ENCODE measurements around the gene ANGPTL5.

ANGPTL5 gene

GRCh38 chr11:101914341-101914737 is 2.0 kb downstream of the ANGPTL5 start:
- Histone ChIP-seq H4K91ac (ENCODE audit: low read length) (no peak overlapping the region), H3K18ac (ENCODE audit: low read depth in 1 of 2, low read length in 2 of 2) (no peak overlapping the region), H3K36me3 (ENCODE audit: control insufficient read depth in 1 of 2, insufficient read depth in 2 of 2, low read depth in 1 of 2, low read length in 2 of 2) (no peaks in the 10 kb centered on the region), H3K27me3 (ENCODE audit: control insufficient read depth in 1 of 2, insufficient read depth in 1 of 2, low read length in 2 of 2) (no peaks in the 10 kb centered on the region), H2AK5ac (ENCODE audit: low read length, severe bottlenecking) (no peak overlapping the region), H3K23ac (ENCODE audit: low read length in 2 of 2) (no peak overlapping the region), H3K4me2 (ENCODE audit: low read length, poor library complexity, severe bottlenecking) (peak overlapping the region; percentile 95), H3K9me3 (ENCODE audit: control insufficient read depth, low read length) (no peaks in the 10 kb centered on the region), H2BK15ac (ENCODE audit: low read depth, poor library complexity, severe bottlenecking) (no peak overlapping the region), H3K79me1 (replicated peaks; ENCODE audit: low read length, poor library complexity, severe bottlenecking) (no peaks in the 10 kb centered on the region), H3K27ac (ENCODE audit: low read length, poor library complexity, severe bottlenecking) (peak overlapping the region; percentile 73), H3K4me3 (ENCODE audit: insufficient read depth in 1 of 2, low read depth in 1 of 2, low read length in 2 of 2) (peak overlapping the region; percentile 80 to 93), H2BK12ac (ENCODE audit: low read length in 2 of 2) (no peak overlapping the region), H3K14ac (ENCODE audit: low read length in 2 of 2) (no peak overlapping the region), H4K8ac (ENCODE audit: low read length) (no peak overlapping the region), H2BK5ac (ENCODE audit: low read depth, low read length, poor library complexity, severe bottlenecking) (no peak overlapping the region), H3K4ac (ENCODE audit: low read depth in 1 of 2, low read length in 2 of 2) (no peak overlapping the region), H2BK120ac (ENCODE audit: low read depth, low read length) (no peak overlapping the region), H2AFZ (ENCODE audit: low read depth, low read length) (peak overlapping the region; percentile 36), H3K9ac (ENCODE audit: low read length) (peak overlapping the region; percentile 97), H3K4me1 (ENCODE audit: control insufficient read depth, insufficient read depth, low read depth, low read length) (no peaks in the 10 kb centered on the region)
- WGBS = 10% methylated on average over 5 of the region's 6 CpGs
- peak; percentile 83 for DNase-seq

- no peaks in the 10 kb centered on the region for H3K4me1 ChIP-seq (ENCODE audit: control insufficient read depth, insufficient read depth, low read depth, low read length)
- peak; percentile 49 for DNase-seq
- H3K79me1 ChIP-seq (replicated peaks; ENCODE audit: low read length, poor library complexity, severe bottlenecking) = no peaks in the 10 kb centered on the region
- peak overlapping the region in 1 of 2 experiments; percentile 80 for H3K4me3 ChIP-seq (ENCODE audit: insufficient read depth in 1 of 2, low read depth in 1 of 2, low read length in 2 of 2)
- H2BK120ac ChIP-seq (ENCODE audit: low read depth, low read length) = no peak overlapping the region
- H2BK5ac ChIP-seq (ENCODE audit: low read depth, low read length, poor library complexity, severe bottlenecking) = no peak overlapping the region
- H2BK12ac ChIP-seq (ENCODE audit: low read length in 2 of 2) = peak overlapping the region in 1 of 2 experiments; percentile 59
- H3K23ac ChIP-seq (ENCODE audit: low read length in 2 of 2) = no peak overlapping the region
- no peaks in the 10 kb centered on the region for H3K9me3 ChIP-seq (ENCODE audit: control insufficient read depth, low read length)
- H3K27ac ChIP-seq (ENCODE audit: low read length, poor library complexity, severe bottlenecking) = no peak overlapping the region
- no peak overlapping the region for H3K18ac ChIP-seq (ENCODE audit: low read depth in 1 of 2, low read length in 2 of 2)
- H2BK15ac ChIP-seq (ENCODE audit: low read depth, poor library complexity, severe bottlenecking) = no peak overlapping the region
- no peak overlapping the region for H2AK5ac ChIP-seq (ENCODE audit: low read length, severe bottlenecking)
- H3K4ac ChIP-seq (ENCODE audit: low read depth in 1 of 2, low read length in 2 of 2) = no peak overlapping the region
- 76% methylated on average over 5 of the region's 5 CpGs for WGBS
- H3K14ac ChIP-seq (ENCODE audit: low read length in 2 of 2) = no peak overlapping the region
- H3K9ac ChIP-seq (ENCODE audit: low read length) = peak overlapping the region; percentile 97
- no peak overlapping the region for H3K4me2 ChIP-seq (ENCODE audit: low read length, poor library complexity, severe bottlenecking)
- no peak overlapping the region for H2AFZ ChIP-seq (ENCODE audit: low read depth, low read length)
- peak overlapping the region; percentile 27 for H4K8ac ChIP-seq (ENCODE audit: low read length)
- H3K27me3 ChIP-seq (ENCODE audit: control insufficient read depth in 1 of 2, insufficient read depth in 1 of 2, low read length in 2 of 2) = no peaks in the 10 kb centered on the region
- H4K91ac ChIP-seq (ENCODE audit: low read length) = no peak overlapping the region
- no peaks in the 10 kb centered on the region for H3K36me3 ChIP-seq (ENCODE audit: control insufficient read depth in 1 of 2, insufficient read depth in 2 of 2, low read depth in 1 of 2, low read length in 2 of 2)
Measured at GRCh38 chr11:101913656-101914055, 2.7 kb downstream of the ANGPTL5 start.

- Histone ChIP-seq H3K14ac (ENCODE audit: low read length in 2 of 2) (no peak overlapping the region), H4K91ac (ENCODE audit: low read length) (no peak overlapping the region), H3K23ac (ENCODE audit: low read length in 2 of 2) (no peak overlapping the region), H2BK15ac (ENCODE audit: low read depth, poor library complexity, severe bottlenecking) (no peak overlapping the region), H3K4me3 (ENCODE audit: insufficient read depth in 1 of 2, low read depth in 1 of 2, low read length in 2 of 2) (peak overlapping the region in 1 of 2 experiments; percentile 80), H3K9ac (ENCODE audit: low read length) (peak overlapping the region; percentile 97), H3K18ac (ENCODE audit: low read depth in 1 of 2, low read length in 2 of 2) (no peak overlapping the region), H3K9me3 (ENCODE audit: control insufficient read depth, low read length) (no peaks in the 10 kb centered on the region), H3K27me3 (ENCODE audit: control insufficient read depth in 1 of 2, insufficient read depth in 1 of 2, low read length in 2 of 2) (no peaks in the 10 kb centered on the region), H3K27ac (ENCODE audit: low read length, poor library complexity, severe bottlenecking) (no peak overlapping the region), H3K36me3 (ENCODE audit: control insufficient read depth in 1 of 2, insufficient read depth in 2 of 2, low read depth in 1 of 2, low read length in 2 of 2) (no peaks in the 10 kb centered on the region), H3K79me1 (replicated peaks; ENCODE audit: low read length, poor library complexity, severe bottlenecking) (no peaks in the 10 kb centered on the region), H3K4ac (ENCODE audit: low read depth in 1 of 2, low read length in 2 of 2) (no peak overlapping the region), H3K4me1 (ENCODE audit: control insufficient read depth, insufficient read depth, low read depth, low read length) (no peaks in the 10 kb centered on the region), H2BK12ac (ENCODE audit: low read length in 2 of 2) (no peak overlapping the region), H2BK5ac (ENCODE audit: low read depth, low read length, poor library complexity, severe bottlenecking) (no peak overlapping the region), H2BK120ac (ENCODE audit: low read depth, low read length) (no peak overlapping the region), H2AFZ (ENCODE audit: low read depth, low read length) (no peak overlapping the region), H4K8ac (ENCODE audit: low read length) (no peak overlapping the region), H2AK5ac (ENCODE audit: low read length, severe bottlenecking) (no peak overlapping the region), H3K4me2 (ENCODE audit: low read length, poor library complexity, severe bottlenecking) (no peak overlapping the region)
- WGBS = 2% methylated on average over 3 of the region's 3 CpGs
- peak; percentile 77 for DNase-seq
Measured at GRCh38 chr11:101912823-101913284, 3.5 kb downstream of the ANGPTL5 start.

- no peak overlapping the region for H3K9ac ChIP-seq (ENCODE audit: low read length)
- WGBS = no CpG with 5 or more reads among the region's 2 CpGs
- no peaks in the 10 kb centered on the region for H3K9me3 ChIP-seq (ENCODE audit: control insufficient read depth, low read length)
- no peak overlapping the region for H3K18ac ChIP-seq (ENCODE audit: low read depth in 1 of 2, low read length in 2 of 2)
- no peak overlapping the region for H3K4ac ChIP-seq (ENCODE audit: low read depth in 1 of 2, low read length in 2 of 2)
- H4K8ac ChIP-seq (ENCODE audit: low read length) = no peak overlapping the region
- H3K79me1 ChIP-seq (replicated peaks; ENCODE audit: low read length, poor library complexity, severe bottlenecking) = no peaks in the 10 kb centered on the region
- no peak overlapping the region for H3K14ac ChIP-seq (ENCODE audit: low read length in 2 of 2)
- no peaks in the 10 kb centered on the region for H3K36me3 ChIP-seq (ENCODE audit: control insufficient read depth in 1 of 2, insufficient read depth in 2 of 2, low read depth in 1 of 2, low read length in 2 of 2)
- H2BK5ac ChIP-seq (ENCODE audit: low read depth, low read length, poor library complexity, severe bottlenecking) = no peak overlapping the region
- no peaks in the 10 kb centered on the region for H3K4me1 ChIP-seq (ENCODE audit: control insufficient read depth, insufficient read depth, low read depth, low read length)
- DNase-seq = no peak
- no peak overlapping the region for H4K91ac ChIP-seq (ENCODE audit: low read length)
- no peak overlapping the region for H3K23ac ChIP-seq (ENCODE audit: low read length in 2 of 2)
- H3K27ac ChIP-seq (ENCODE audit: low read length, poor library complexity, severe bottlenecking) = no peak overlapping the region
- H2BK12ac ChIP-seq (ENCODE audit: low read length in 2 of 2) = no peak overlapping the region
- no peak overlapping the region for H3K4me2 ChIP-seq (ENCODE audit: low read length, poor library complexity, severe bottlenecking)
- H2AFZ ChIP-seq (ENCODE audit: low read depth, low read length) = no peak overlapping the region
- no peaks in the 10 kb centered on the region for H3K27me3 ChIP-seq (ENCODE audit: control insufficient read depth in 1 of 2, insufficient read depth in 1 of 2, low read length in 2 of 2)
- no peak overlapping the region for H2BK120ac ChIP-seq (ENCODE audit: low read depth, low read length)
- H2AK5ac ChIP-seq (ENCODE audit: low read length, severe bottlenecking) = no peak overlapping the region
- H3K4me3 ChIP-seq (ENCODE audit: insufficient read depth in 1 of 2, low read depth in 1 of 2, low read length in 2 of 2) = no peak overlapping the region
- H2BK15ac ChIP-seq (ENCODE audit: low read depth, poor library complexity, severe bottlenecking) = no peak overlapping the region
Measured at GRCh38 chr11:101909087-101909486, 7.2 kb downstream of the ANGPTL5 start.

All from mesenchymal stem cell (in vitro differentiated cells and primary cell).